MM.1S (cell line): ENCODE data around the gene ZMIZ1.

ENCODE experiments used
- DNase-seq: peaks from one replicate; pipeline ENCODE4 v3.0.0-alpha.2; 2015
- H2AFZ ChIP-seq: fragments of 300-600 bp; sonication (generic); 2 replicates; pipeline ENCODE4 v1.6.0; 2016; ENCODE audit warnings: antibody characterized with exemption, low read length
- H3F3A ChIP-seq: fragments of 300-600 bp; sonication (generic); 2 replicates; pipeline ENCODE4 v1.6.1; 2016; ENCODE audit warnings: mild to moderate bottlenecking, antibody characterized with exemption, low read length, moderate library complexity, mixed read lengths; ENCODE audit not compliant: insufficient read depth
- H3K27ac ChIP-seq: fragments of 300-600 bp; sonication (generic); 2 replicates; pipeline ENCODE4 v1.5.1; 2016; ENCODE audit warnings: mild to moderate bottlenecking, low read length
- H3K27me3 ChIP-seq: fragments of 300-600 bp; sonication (generic); replicated peaks from 2 replicates; pipeline ENCODE4 v1.6.0; 2016; ENCODE audit warnings: low read length; ENCODE audit not compliant: insufficient read depth
- H3K36me3 ChIP-seq: fragments of 300-600 bp; sonication (generic); replicated peaks from 2 replicates; pipeline ENCODE4 v1.6.1; 2016; ENCODE audit warnings: mild to moderate bottlenecking, low read length, mixed read lengths; ENCODE audit not compliant: insufficient read depth
- H3K4me1 ChIP-seq: fragments of 300-600 bp; sonication (generic); 2 replicates; pipeline ENCODE4 v1.6.1; 2016; ENCODE audit warnings: low read length, mixed read lengths
- H3K4me2 ChIP-seq: fragments of 300-600 bp; sonication (generic); 2 replicates; pipeline ENCODE4 v1.6.0; 2016; ENCODE audit warnings: low read depth, low read length
- H3K4me3 ChIP-seq: fragments of 300-600 bp; sonication (generic); 2 replicates; pipeline ENCODE4 v1.5.1; 2016; ENCODE audit warnings: low read length, mixed read lengths
- H3K79me2 ChIP-seq: fragments of 300-600 bp; sonication (generic); 2 replicates; pipeline ENCODE4 v1.6.1; 2016; ENCODE audit warnings: mixed run types, low read length, mixed read lengths
- H3K9ac ChIP-seq: fragments of 300-600 bp; sonication (generic); 2 replicates; pipeline ENCODE4 v1.6.1; 2016; ENCODE audit warnings: low read length, mixed read lengths
- H3K9me2 ChIP-seq: fragments of 300-600 bp; sonication (generic); replicated peaks from 2 replicates; pipeline ENCODE4 v1.6.1; 2016; ENCODE audit warnings: mild to moderate bottlenecking, low read length, mixed read lengths; ENCODE audit not compliant: insufficient read depth
- H3K9me3 ChIP-seq: fragments of 300-600 bp; sonication (generic); replicated peaks from 2 replicates; pipeline ENCODE4 v1.6.1; 2016; ENCODE audit warnings: mild to moderate bottlenecking, low read length, mixed read lengths; ENCODE audit not compliant: insufficient read depth
- H4K20me1 ChIP-seq: fragments of 300-600 bp; sonication (generic); 2 replicates; pipeline ENCODE4 v1.6.1; 2016; ENCODE audit warnings: mild to moderate bottlenecking, low read length, moderate library complexity, mixed read lengths; ENCODE audit not compliant: insufficient read depth
- CTCF ChIP-seq: fragments of 300-600 bp; sonication (generic); IDR thresholded peaks from 2 replicates; pipeline ENCODE4 v1.5.1; 2016; ENCODE audit warnings: antibody characterized with exemption, low read length, mixed read lengths
- EZH2 ChIP-seq: fragments of 300-600 bp; sonication (generic); optimal IDR thresholded peaks from 2 replicates; pipeline ENCODE3; 2017; ENCODE audit warnings: low read depth, mild to moderate bottlenecking, antibody characterized with exemption, low read length, mixed read lengths
- EZH2phosphoT487 ChIP-seq: fragments of 300-600 bp; sonication (generic); IDR thresholded peaks from 2 replicates; pipeline ENCODE4 v1.6.1; 2018; ENCODE audit warnings: antibody characterized with exemption, low read length

The ZMIZ1 gene

DNA sequence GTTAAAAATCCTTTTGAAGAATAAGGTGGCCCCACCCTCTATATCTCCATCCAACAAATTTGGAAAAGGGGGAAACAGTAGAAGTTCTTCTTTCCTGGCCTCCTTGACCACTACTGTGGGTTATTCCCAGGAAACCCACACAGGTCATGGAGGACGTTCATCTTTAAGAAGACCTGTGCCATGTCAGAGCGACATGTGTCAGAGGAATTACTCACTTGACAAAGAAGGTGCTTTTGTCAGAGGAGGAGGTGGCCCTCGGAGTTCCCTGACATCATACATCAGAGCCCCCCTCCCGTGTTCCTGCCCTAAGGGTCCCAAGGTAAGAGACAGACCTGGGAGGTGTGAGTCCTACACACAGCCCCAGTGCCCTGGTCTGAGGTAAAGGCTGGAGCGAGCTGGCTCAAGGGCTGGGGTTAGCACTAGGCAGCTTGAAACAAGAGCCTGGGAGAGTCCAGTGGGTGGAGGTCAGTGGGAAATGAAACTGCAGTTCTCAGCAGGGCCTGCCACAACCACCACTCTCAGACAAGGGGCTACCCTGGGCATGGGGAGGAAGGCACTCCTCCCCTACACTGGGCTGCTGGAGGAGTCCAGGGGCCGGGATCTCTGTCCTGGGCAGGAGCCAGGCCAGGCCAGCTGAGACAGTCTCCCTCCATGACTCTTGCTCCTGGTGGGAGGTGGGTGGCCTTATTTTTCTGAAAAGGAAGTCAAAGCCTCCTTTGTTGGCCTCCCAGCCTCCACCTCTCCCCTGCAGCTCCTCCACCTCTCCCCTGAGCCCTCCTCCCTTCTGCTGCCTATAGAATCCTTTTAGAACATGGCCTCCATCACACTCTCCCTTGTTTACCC is 21.8 kb upstream of the ZMIZ1 start:
- H3K9me2 ChIP-seq: no peaks in the 10 kb centered on the region
- no peak overlapping the region for H3K9ac ChIP-seq
- TF ChIP-seq EZH2 (no peak), EZH2phosphoT487 (no peak), CTCF (no peak)
- H2AFZ ChIP-seq: peak overlapping the region; percentile 80
- H3K36me3 ChIP-seq: no peaks in the 10 kb centered on the region
- no peaks in the 10 kb centered on the region for H3K79me2 ChIP-seq
- H3K4me2 ChIP-seq: no peak overlapping the region
- no peaks in the 10 kb centered on the region for H3K27me3 ChIP-seq
- DNase-seq: no peak
- H4K20me1 ChIP-seq: no peaks in the 10 kb centered on the region
- H3K4me3 ChIP-seq: no peak overlapping the region
- H3K9me3 ChIP-seq: no peaks in the 10 kb centered on the region
- no peak overlapping the region for H3K27ac ChIP-seq
- no peaks in the 10 kb centered on the region for H3F3A ChIP-seq
- H3K4me1 ChIP-seq: peaks cover 23% of the 10 kb centered on the region

DNA sequence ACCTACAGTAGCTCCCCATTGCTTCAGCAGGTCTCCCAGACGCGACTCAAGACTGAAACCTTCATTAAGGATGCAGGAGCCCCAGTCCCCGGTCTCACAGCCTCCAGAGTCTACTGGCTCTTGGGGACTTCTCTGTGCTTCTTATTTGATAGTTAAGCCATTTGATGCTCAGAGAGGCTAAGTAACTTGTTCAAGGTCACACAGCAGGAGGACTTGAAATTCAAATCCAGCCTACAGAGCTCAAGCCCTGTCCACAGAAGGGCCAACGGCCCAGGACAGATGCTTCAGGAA is 21.2 kb upstream of the ZMIZ1 start:
- no peak for DNase-seq
- Histone ChIP-seq H3K4me1 (peaks cover 23% of the 10 kb centered on the region), H3K27me3 (no peaks in the 10 kb centered on the region), H3K36me3 (no peaks in the 10 kb centered on the region), H3F3A (no peaks in the 10 kb centered on the region), H3K79me2 (no peaks in the 10 kb centered on the region), H2AFZ (peak overlapping the region; percentile 80), H3K27ac (peak overlapping the region; percentile 54; the same call in 1 of the 2 replicates), H3K4me3 (no peak overlapping the region), H4K20me1 (no peaks in the 10 kb centered on the region), H3K9ac (no peak overlapping the region), H3K4me2 (0 out of 2 replicates have a peak overlapping the region, but pooled peaks have one; percentile 55), H3K9me3 (no peaks in the 10 kb centered on the region), H3K9me2 (no peaks in the 10 kb centered on the region)
- TF ChIP-seq EZH2 (no peak), CTCF (no peak), EZH2phosphoT487 (no peak)

DNA sequence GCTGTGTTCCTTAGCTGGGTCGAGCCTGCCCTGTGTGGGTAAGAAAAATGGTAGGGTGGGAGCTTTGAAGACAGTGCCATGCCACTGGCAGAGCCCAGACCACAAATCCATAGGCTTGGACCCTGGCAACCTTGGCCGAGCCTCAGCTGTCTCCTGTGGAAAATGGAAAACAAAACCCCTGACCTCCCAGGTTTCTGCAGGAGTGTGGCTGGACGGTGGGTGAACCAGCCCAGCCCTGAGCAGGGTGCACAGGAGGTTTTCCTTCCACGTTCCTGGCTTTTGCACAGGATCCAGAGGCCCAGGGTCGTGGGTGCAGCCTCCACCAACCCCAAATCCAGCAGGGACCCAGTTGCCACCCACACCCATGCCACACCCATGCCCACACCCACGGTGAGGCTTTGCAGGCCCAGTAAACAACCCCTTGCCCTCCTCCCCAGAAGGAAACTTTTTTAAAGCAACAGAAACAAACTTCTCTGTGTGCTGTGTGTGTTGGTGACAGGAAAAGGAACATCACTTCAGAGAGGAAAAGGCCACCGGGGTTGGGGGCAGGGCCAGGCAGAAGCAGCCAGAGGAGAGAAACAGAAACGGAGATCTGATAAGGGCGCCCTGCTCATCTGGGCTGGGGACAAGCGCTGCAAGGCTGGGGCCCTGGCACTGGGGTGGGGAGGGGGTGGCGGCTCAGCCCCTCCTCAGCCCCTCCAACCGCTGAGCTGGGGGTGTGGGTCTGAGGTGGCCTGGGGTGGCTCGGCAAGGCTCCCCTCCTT is 20.7 kb upstream of the ZMIZ1 start:
- Histone ChIP-seq H2AFZ (peak overlapping the region; percentile 80), H3K9me2 (no peaks in the 10 kb centered on the region), H3F3A (no peaks in the 10 kb centered on the region), H3K27ac (peak overlapping the region; percentile 54; the same call in 1 of the 2 replicates), H3K79me2 (no peaks in the 10 kb centered on the region), H3K36me3 (no peaks in the 10 kb centered on the region), H3K4me2 (peak overlapping the region; percentile 55; the same call in 1 of the 2 replicates), H3K4me1 (peaks cover 23% of the 10 kb centered on the region), H4K20me1 (no peaks in the 10 kb centered on the region), H3K9ac (peak overlapping the region; percentile 27; the same call in 1 of the 2 replicates), H3K4me3 (no peak overlapping the region; the same call in 1 of the 2 replicates), H3K9me3 (no peaks in the 10 kb centered on the region), H3K27me3 (no peaks in the 10 kb centered on the region)
- peak; percentile 31 for DNase-seq
- TF ChIP-seq EZH2phosphoT487: no peak
